CD4-positive, alpha-beta T cell treated with Interleukin-4 for 1 hour (primary cell): ENCODE results near the gene SFTA2.

ENCODE experiments used
- DNase-seq, 2 donors: peaks; one replicate each; pipeline ENCODE4 v3.0.0-alpha.2; 2020 to 2022

The SFTA2 gene

GRCh38 chr6:30931969-30932645 lies at the start of gene SFTA2:
TSS of gene SFTA2 (minus strand) at chr6:30932170. CDS start at chr6:30932096, 74 bp downstream.
- no peak for DNase-seq

GRCh38 chr6:30979690-30980089 lies 47.7 kb upstream of the SFTA2 start:
- DNase-seq: no peak

- DNase-seq: no peak
Measured at GRCh38 chr6:30979141-30979540, 47.2 kb upstream of the SFTA2 start.

- DNase-seq: no peak
Measured at GRCh38 chr6:30974490-30975252, 42.7 kb upstream of the SFTA2 start.

GRCh38 chr6:30972816-30973215 lies 40.8 kb upstream of the SFTA2 start:
- no peak for DNase-seq

GRCh38 chr6:30970946-30971345 lies 39.0 kb upstream of the SFTA2 start:
- DNase-seq: no peak

GRCh38 chr6:30969171-30969570 lies 37.2 kb upstream of the SFTA2 start:
- DNase-seq: peak in 1 of 2 donors; percentile 38

GRCh38 chr6:30966154-30966553 lies 34.2 kb upstream of the SFTA2 start:
- no peak for DNase-seq

GRCh38 chr6:30965140-30965601 lies 33.2 kb upstream of the SFTA2 start:
- no peak for DNase-seq

GRCh38 chr6:30964075-30964474 lies 32.1 kb upstream of the SFTA2 start:
- peak in 1 of 2 donors; percentile 23 for DNase-seq

GRCh38 chr6:30963641-30964040 lies 31.7 kb upstream of the SFTA2 start:
- no peak for DNase-seq

- DNase-seq: no peak
Measured at GRCh38 chr6:30962716-30963115, 30.7 kb upstream of the SFTA2 start.

GRCh38 chr6:30960907-30961673 lies 29.1 kb upstream of the SFTA2 start:
- DNase-seq: no peak

GRCh38 chr6:30957716-30958115 lies 25.7 kb upstream of the SFTA2 start:
- DNase-seq: no peak

GRCh38 chr6:30955367-30956042 lies 23.5 kb upstream of the SFTA2 start:
- peak; percentile 69 to 74 for DNase-seq

GRCh38 chr6:30954631-30955366 lies 22.8 kb upstream of the SFTA2 start:
- DNase-seq: no peak

- DNase-seq: no peak
Measured at GRCh38 chr6:30951907-30952469, 20.0 kb upstream of the SFTA2 start.

- no peak for DNase-seq
Measured at GRCh38 chr6:30948811-30949210, 16.8 kb upstream of the SFTA2 start.

- no peak for DNase-seq
Measured at GRCh38 chr6:30947231-30947630, 15.3 kb upstream of the SFTA2 start.

GRCh38 chr6:30945281-30945680 lies 13.3 kb upstream of the SFTA2 start:
- no peak for DNase-seq

GRCh38 chr6:30944051-30944450 lies 12.1 kb upstream of the SFTA2 start:
- DNase-seq: no peak
